ENCODE results near the gene SMAD5. TPM values are rescaled to one million over a fixed set of nuclear protein-coding genes. Genes with fewer than 3 reads are reported as not detected.

Gene SMAD5
- total and polyA plus RNA-seq, 7 donors = 9.2 to 49.6 (median 35.8) TPM

DNA sequence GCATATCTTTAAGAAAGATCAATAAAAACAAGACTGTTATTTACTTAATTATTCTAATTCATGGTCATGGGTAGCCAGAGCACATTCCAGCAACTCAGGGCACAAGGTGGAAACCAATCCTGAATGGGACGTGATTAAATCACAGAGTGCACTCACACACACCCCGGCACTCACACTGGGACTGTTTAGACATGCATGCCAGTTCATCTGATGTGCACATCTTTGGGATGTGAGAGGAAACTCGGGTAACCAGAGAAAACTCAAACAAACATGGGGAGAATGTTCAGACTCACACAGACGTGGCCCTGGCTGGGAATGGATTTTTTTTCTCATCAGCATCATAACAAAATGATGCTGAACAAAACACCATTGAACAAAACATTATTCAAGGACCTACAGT is 29.4 kb downstream of the SMAD5 start:
- intact Hi-C loops (cut with DNase I) = no loop called here
- ATAC-seq = no peak
- H3K27me3 ChIP-seq (ENCODE audit: insufficient read depth in 3 of 3, low read length in 2 of 3) = no peaks in the 10 kb centered on the region
- TF ChIP-seq, protein P1, sequence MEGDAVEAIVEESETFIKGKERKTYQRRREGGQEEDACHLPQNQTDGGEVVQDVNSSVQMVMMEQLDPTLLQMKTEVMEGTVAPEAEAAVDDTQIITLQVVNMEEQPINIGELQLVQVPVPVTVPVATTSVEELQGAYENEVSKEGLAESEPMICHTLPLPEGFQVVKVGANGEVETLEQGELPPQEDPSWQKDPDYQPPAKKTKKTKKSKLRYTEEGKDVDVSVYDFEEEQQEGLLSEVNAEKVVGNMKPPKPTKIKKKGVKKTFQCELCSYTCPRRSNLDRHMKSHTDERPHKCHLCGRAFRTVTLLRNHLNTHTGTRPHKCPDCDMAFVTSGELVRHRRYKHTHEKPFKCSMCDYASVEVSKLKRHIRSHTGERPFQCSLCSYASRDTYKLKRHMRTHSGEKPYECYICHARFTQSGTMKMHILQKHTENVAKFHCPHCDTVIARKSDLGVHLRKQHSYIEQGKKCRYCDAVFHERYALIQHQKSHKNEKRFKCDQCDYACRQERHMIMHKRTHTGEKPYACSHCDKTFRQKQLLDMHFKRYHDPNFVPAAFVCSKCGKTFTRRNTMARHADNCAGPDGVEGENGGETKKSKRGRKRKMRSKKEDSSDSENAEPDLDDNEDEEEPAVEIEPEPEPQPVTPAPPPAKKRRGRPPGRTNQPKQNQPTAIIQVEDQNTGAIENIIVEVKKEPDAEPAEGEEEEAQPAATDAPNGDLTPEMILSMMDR (IDR thresholded peaks at IDR 0.05) = no peak
- no peak for DNase-seq
- no peak overlapping the region for H3K4me3 ChIP-seq
- H3K36me3 ChIP-seq (ENCODE audit: insufficient read depth in 1 of 2, low read depth in 1 of 2) = peaks cover 0 to 48% of the 10 kb centered on the region in 2 donors
- no peak overlapping the region for H3K27ac ChIP-seq
- no peaks in the 10 kb centered on the region for H3K9me3 ChIP-seq
- 38 to 47% (median 38%) methylated on average over 4 of the region's 4 CpGs for WGBS, 3 donors
- peaks cover 4% of the 10 kb centered on the region for H3K4me1 ChIP-seq

DNA sequence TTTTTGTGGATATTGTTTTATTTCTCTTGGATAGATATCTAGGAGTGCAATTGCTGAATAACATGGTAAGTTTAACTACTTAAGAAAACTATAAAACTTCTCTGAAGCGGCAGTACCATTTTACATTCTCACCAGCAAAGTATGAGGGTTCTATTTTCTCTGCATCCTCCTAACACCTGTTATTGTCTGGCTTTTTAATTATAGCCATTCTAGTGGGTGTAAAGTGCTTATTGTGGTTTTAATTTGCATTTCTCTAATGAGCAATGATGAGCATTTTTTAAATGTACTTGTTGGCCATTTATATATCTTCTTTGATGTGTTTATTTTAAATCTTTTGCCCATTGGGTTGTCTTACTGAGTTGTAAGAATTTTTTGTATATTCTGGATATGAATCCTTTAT is 31.6 kb downstream of the SMAD5 start:
- WGBS, 3 donors = 93 to 100% (median 94%) methylated on average over 1 of the region's 1 CpG

DNA sequence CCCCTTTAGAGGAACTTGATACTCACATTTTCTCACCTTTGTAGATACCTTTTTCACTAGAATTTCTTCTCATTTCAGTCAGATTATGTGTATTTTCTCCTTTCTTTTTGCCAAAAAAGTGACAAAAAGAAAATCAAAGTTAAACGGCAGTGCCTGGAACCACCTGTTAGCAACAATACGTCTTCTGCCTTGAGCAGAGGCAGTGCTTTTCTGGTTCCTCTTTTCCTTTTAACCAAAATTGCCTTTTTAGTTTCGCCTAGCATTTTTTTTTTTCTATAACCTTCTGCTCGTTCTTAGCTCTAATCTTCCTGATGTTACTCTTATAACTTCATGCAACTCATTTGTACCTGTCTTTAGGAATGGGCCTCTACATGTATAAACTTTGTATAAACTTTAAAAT is 34.3 kb downstream of the SMAD5 start:
- Histone ChIP-seq H3K9me3 (no peaks in the 10 kb centered on the region), H3K36me3 (ENCODE audit: insufficient read depth in 1 of 2, low read depth in 1 of 2) (peaks cover 0 to 48% of the 10 kb centered on the region in 2 donors), H3K4me1 (no peaks in the 10 kb centered on the region), H3K27me3 (ENCODE audit: insufficient read depth in 3 of 3, low read length in 2 of 3) (no peaks in the 10 kb centered on the region), H3K27ac (no peak overlapping the region), H3K4me3 (no peak overlapping the region)
- TF ChIP-seq, protein P1 (IDR thresholded peaks at IDR 0.05) = no peak
- intact Hi-C loops (cut with DNase I) = no loop called here
- WGBS, 3 donors = 73 to 88% (median 76%) methylated on average over 4 of the region's 4 CpGs
- ATAC-seq = no peak
- DNase-seq = no peak

More for the DNA sequence above, 31.6 kb downstream of the SMAD5 start:
- Histone ChIP-seq H3K9me3 (no peaks in the 10 kb centered on the region), H3K4me3 (no peak overlapping the region), H3K4me1 (peaks cover 4% of the 10 kb centered on the region), H3K27ac (no peak overlapping the region), H3K36me3 (ENCODE audit: insufficient read depth in 1 of 2, low read depth in 1 of 2) (peaks cover 0 to 55% of the 10 kb centered on the region in 2 donors), H3K27me3 (ENCODE audit: insufficient read depth in 3 of 3, low read length in 2 of 3) (no peaks in the 10 kb centered on the region)
- intact Hi-C loops (cut with DNase I) = no loop called here
- no peak for ATAC-seq
- no peak for DNase-seq
- TF ChIP-seq, protein P1 (IDR thresholded peaks at IDR 0.05) = no peak

DNA sequence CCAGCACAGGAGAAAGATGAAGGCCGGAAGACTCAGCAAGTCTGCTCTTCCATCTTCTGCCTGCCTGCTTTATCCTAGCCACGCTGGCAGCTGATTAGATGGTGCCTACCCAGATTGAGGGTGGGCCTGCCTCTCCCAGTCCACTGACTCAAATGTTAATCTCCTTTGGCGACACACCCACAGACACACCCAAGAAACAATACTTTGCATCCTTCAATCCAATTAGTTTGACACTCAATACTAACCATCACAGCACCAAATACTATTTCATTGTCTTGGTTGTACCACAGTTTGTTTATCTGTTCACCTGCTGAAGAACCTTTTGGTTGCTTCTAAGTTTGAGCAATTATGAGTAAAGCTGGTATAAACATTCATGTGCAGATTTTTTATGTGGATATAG is 36.6 kb downstream of the SMAD5 start:
- Histone ChIP-seq H3K4me3 (no peak overlapping the region), H3K9me3 (no peaks in the 10 kb centered on the region), H3K27me3 (ENCODE audit: insufficient read depth in 3 of 3, low read length in 2 of 3) (no peaks in the 10 kb centered on the region), H3K4me1 (no peaks in the 10 kb centered on the region), H3K36me3 (ENCODE audit: insufficient read depth in 1 of 2, low read depth in 1 of 2) (peaks cover 0 to 53% of the 10 kb centered on the region in 2 donors), H3K27ac (no peak overlapping the region)
- TF ChIP-seq, protein P1 (IDR thresholded peaks at IDR 0.05) = no peak
- DNase-seq (no peak), ATAC-seq (no peak)
- intact Hi-C loops (cut with DNase I) = no loop called here
- 98 to 100% (median 98%) methylated on average over 3 of the region's 3 CpGs for WGBS, 3 donors

DNA sequence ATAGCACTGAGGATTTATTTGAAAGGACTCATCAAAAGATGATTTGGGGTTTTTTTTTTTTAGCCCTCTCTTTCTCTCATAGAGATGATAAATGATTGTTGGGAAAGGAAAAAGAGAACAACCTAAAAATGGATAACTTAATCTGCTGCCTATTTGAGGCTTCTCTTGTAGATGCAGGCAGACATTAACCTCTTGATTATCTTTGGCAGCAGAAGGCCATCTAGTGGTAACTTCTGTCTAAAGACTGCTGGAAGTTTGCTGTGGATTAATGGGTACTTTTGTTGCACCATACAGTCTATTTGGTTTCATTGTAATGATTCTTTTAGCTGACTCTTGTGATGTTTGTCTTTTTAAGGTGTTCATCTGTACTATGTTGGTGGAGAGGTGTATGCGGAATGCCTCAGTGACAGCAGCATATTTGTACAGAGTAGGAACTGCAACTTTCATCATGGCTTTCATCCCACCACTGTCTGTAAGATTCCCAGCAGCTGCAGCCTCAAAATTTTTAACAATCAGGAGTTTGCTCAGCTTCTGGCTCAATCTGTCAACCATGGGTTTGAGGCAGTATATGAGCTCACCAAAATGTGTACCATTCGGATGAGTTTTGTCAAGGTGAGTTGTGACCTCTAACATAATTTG is 41.5 kb downstream of the SMAD5 start:
- TF ChIP-seq, protein P1 (IDR thresholded peaks at IDR 0.05) = peak; percentile 55
- WGBS, 3 donors = 89 to 97% (median 94%) methylated on average over 2 of the region's 2 CpGs
- H3K27me3 ChIP-seq (ENCODE audit: insufficient read depth in 3 of 3, low read length in 2 of 3) = no peaks in the 10 kb centered on the region
- peaks cover 0 to 63% of the 10 kb centered on the region in 2 donors for H3K36me3 ChIP-seq (ENCODE audit: insufficient read depth in 1 of 2, low read depth in 1 of 2)
- H3K4me3 ChIP-seq = no peak overlapping the region
- no peaks in the 10 kb centered on the region for H3K4me1 ChIP-seq
- intact Hi-C loops (cut with DNase I) = loop anchor here in 1 of 2 donors (5.0 kb wide), 2 partner anchors 92 to 227 kb away; no protein-coding TSS in a partner anchor
- DNase-seq (no peak), ATAC-seq (peak in 3 of 4 donors; percentile 22 to 81 (median 72))
- no peaks in the 10 kb centered on the region for H3K9me3 ChIP-seq
- H3K27ac ChIP-seq = no peak overlapping the region

All from psoas muscle (tissue), 8 donors.